Activated T-cell treated with anti-CD3 and anti-CD28 coated beads for 4 hours (primary cell): ENCODE results near the gene FNBP1L.

Experiments used
- DNase-seq: peaks from one replicate; pipeline ENCODE4 v3.0.0-alpha.2; 2020

The FNBP1L gene

DNA sequence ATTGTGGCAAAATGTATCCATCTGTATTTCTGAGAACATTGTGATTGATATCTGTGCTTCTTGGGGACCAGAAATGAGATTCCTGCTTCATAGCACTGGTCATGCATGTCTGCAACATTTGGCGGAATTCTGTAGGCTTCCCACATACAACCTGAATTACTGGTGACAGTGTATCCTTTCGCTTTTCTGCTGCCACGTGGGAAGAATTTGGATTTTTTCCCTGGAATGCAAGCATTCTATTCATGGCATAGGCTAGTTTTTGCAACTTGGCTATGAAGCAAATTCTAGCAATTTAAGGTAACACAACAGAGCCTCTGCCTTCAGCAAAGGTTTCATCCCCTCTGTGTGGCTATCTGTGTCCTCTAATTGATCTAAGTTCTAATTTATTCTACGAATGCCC, 147.8 kb downstream of the FNBP1L start:
- DNase-seq: no peak

DNA sequence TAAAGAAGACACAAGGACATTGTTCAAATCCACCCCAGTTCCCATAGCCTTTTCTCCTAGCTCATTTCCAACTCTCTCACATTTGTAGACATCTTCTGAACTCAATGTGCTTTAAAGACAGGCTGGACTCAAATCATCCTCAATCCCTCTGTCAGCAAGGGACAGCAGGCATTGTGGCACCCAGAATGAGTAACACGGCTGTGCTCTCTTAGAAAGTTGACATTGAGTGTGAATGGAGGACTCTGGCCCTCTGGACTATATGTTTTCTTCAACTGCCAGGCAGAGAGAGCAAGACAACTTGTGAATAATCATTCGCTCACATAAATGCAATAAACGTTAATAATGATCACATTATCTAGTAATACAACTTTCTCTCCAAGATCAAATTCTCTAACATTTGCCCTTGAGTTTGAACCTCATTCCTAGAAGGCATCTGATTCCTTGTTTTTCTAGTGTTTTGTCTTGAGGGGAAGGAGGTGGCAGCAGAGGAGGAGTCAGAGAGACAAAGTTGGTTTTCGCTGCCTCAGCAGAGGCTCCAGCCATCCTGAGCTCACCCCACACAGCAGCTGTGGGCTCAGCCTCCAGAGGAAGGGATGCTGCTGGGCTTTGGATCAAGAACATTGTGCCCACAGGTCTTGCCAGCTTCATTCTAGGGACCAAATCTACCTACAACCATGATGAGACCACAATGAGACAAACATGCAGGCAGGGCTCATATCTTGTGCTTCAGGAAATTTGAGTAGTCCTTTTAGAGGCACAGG, 148.6 kb downstream of the FNBP1L start:
- no peak for DNase-seq

DNA sequence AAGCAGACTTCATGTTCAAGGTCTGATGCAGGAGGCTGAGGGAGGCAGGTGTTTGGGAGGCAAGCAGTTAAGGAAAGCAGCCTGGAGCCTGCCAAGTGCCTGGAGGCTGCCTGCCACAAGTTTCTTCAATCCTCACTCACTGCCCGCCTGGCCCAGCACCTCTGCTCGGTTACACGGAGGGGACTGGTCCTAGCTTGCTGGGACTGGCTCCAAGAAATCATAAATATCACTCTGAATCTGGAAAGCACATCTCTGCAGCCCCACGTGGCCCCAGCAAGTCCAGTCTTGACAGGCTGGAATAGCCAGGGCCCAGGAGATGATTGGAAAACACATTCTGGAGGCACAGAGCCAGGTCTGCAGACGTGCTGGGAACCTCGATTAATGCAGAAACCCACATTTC, 149.8 kb downstream of the FNBP1L start:
- DNase-seq: no peak

DNA sequence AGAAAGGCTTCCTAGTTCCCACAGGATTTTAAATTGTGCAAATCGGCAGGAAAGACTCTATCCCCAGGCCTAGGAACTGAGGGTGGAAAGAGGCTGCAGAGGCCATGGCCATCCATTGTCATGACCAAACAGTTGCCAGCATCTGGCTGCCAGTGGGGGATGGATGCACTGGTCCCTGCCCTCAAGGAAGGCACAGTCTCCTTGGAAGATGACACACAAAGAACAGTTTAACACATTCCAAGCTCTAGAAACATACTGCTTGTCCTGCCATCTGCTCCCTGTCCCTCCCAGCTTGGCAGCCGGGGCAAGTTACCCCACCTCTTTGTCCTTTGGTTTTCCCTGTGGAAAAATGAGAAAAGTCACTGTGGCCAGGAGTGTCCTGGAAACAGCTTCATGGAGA, 150.5 kb downstream of the FNBP1L start:
- no peak for DNase-seq

DNA sequence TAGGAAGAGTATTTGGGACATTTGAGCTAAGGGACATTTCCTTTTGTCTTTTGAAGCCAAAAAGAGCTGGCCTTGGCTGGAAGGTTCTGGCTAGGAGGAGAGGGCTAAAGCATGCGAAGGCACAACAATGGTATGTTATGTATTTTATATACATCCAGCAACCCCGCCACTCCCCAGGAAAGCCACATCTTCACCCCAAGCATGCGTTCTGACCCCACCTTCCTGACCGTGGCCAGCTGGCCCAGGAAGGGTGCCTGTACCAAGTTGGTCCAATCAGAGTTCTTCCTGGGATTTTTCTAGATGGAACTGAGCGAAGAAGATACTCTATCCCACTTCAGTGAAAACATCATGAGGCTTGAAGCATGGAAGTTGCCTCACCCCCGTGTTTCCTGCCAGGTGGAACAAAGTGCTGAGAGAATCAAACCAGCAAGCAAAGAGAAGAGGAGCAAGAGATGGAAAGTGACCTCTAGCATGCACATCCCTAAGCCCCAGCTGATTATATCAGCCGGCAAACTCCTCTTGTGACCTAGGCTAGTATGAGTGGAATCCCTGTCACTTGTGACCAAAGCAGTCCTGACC, 151.0 kb downstream of the FNBP1L start:
- no peak for DNase-seq

DNA sequence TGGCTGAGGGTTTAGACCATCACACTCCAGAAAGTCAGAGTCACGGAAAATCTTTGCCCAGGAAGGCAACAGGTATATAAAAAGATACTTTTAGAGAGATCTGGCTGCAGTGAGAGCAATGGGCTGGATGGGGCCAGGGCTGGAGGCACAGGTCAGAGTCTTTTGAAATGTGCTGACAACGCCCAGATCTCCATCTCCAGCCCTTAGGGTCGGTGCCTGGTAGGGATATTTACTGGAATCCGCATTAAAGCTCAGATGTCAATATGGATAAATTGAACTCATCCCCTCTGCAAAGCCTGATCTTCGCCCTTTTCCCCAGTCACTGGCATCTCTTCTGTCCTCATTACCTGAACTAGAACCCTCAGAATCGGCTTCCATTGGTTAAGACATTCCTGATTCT, 151.6 kb downstream of the FNBP1L start:
- no peak for DNase-seq

DNA sequence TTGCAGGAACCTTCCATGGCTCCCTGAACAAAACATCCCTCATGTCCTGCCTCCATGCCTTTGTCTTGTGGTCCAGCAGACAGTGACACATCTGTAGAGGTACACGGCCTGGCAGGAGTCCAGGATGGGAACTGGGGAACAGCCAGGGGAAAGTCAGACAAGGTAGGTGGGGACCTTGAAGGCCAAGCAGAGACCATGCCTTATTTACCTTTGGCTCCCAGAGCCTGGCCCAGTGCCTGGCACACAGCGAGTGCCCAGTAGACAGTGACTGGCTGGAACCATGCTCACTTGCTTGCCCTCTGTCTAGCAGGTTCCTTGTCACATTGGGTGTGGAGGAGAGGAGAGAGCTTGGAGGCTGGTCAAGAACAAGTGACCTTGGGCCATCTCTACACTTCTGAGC, 152.7 kb downstream of the FNBP1L start:
- no peak for DNase-seq

DNA sequence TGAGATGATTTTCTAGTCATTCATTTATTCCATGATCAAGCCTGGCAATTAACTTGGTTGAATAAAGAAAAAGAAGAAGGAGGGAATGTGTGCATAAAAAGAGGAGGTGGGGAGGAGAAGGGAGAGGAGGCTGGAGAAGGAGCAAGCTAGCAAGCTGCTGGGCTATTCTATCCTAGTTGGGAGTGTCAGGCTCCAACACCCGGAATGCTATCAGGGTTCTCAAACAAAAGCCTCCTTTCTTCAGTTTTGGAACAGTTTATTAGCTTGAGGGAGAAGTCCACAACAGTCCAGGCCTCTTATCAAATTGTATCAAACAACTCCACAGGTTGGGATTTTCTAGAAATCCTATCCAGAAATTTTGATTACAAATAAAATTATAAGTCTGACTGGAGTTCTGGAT, 153.8 kb downstream of the FNBP1L start:
- DNase-seq: no peak

DNA sequence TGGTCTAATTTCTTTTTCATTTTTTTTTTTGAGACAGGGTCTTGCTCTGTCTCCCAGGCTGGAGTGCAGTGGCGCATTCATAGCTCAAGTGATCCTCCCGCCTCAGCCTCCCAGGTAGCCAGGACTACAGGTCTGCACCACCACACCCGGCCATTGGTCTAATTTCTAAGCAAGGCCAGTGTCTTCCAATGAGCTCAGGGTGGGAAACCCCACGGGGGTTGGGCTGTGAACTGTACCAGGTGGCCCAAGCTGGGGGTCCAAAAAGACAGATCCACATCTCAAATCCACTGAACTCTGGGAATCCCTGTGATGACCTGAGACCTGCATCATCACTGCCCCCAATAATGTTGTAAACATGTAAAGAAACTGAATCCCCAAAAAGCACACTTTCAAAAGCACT, 154.2 kb downstream of the FNBP1L start:
- no peak for DNase-seq

DNA sequence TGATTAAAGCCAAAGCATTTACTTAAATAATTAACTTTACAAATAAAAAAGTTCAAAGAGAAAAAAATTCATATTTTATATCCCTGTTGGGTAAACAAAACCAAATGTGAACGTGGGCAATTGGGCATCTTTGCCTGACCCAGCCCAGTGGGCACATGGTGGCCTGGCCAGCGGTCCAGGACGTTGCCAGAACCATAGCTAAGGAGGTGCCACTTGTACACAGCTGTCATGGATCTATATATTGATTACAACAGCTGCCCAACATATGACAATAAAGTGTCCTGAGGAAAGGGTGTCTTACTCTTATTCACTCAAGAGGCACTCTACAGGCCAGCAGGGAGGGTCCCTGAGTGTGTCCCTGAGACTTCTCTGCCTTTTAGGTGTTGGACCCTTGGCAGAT, 155.2 kb downstream of the FNBP1L start:
- DNase-seq: no peak

DNA sequence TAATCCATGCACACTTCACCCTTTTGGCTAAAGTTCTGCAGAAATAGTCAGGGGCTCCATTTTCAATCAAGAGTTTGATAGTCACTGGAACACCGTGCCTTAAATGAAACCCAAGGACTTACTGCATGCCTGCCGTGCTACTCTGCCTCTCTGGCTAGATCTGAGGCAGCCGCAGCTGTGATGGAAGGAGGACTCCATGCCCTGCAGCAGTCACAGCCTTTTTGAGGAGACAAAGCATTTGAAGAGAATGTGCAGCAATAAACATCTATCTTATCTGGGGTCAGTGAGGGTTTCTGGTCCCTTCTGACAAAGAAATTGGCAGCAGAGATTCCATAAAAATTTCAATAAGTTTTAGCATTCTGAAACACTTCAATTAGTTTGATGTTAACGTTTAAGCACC, 155.7 kb downstream of the FNBP1L start:
- no peak for DNase-seq
